CD4-positive, alpha-beta T cell treated with Interleukin-15 for 1 hour (primary cell): ENCODE measurements around the gene NKPD1.

ENCODE experiments used
- DNase-seq: peaks from one replicate; pipeline ENCODE4 v3.0.0-alpha.2; 2020

NKPD1 gene

GRCh38 chr19:45172173-45172572, 11.4 kb upstream of the NKPD1 start:
- DNase-seq = peak; percentile 26

DNA sequence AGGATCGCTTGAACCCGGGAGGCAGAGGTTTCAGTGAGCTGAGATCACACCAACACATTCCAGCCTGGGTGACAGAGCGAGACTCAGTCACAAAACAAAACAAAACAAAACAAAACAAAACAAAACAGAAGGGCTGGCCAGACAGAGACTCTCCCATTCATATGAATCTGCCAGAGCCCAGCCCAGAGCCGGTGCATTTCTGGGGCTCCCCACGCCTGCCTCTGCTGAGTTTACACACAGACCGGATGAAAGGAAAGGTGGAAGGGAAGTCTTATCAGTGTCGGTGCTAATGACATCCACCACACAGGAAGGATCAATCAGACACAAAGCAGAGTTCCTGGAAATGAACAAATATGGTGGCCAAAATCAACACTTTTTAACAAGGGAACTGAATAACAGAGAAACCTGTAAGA, 10.4 kb upstream of the NKPD1 start:
- DNase-seq = peak; percentile 77

DNA sequence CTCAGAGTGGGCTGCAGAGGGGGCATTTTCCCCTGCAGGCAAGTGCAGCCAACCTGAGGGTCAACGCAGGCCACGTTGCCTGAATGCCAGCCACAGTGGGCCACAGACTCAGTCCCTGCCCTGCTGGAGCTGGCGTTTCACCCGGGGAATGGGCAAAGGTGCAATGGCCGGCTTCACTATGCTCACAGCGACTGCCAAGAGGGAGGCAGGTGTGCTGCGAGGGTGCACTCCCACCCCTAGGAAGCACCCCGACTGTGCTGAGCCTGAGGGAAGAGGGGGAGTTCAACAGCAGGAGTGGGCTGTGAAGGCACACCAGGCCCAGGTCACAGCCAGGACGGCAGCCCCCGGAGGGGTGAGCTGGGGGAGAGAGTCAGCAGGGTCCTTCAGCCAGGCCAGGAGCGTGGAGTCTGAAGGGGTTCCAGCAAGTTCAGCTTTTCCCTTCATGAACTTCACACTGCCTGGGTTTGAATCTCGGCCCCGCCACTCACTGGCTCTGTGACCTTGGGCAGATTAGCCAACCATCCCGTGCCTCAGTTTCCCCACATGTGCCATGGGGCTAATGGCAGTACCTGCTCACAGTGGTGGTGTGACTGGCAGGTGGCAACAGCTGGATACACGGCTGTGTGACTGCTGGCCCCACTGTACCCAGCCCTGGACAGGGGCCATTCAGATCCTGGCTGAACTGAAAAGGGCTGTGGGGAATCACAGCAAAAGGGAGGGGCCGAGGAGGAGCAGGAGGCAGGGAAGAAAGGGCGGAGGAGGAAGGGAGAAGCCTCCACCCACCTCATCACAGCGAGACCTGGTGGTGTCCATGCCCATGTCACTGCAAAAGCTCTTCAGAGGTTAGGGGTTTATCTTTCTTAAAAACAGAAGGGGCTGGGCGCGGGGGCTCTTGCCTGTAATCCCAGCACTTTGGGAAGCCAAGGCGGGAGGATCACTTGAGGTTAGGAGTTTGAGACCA, 9.6 kb upstream of the NKPD1 start:
- DNase-seq = no peak

DNA sequence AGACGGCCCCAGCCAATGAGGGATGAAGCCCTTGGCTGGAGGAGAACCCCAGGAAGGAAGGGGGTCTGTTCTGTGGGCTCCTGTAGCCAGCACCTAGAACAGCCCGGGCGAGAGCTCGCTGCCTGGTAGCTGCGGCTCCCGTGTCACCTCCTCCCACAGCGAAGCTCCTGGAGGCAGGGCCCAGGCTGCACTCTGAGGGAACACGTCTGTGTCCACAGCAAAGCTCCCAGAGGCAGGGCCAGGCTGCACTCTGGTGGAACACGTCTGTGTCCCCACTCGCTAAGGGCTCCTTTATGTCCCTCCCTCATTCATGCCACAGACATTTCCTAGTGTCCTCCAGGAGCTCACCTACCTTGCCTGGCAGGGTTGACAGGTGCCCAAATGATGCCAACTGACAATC, 8.8 kb upstream of the NKPD1 start:
- no peak for DNase-seq

- DNase-seq = no peak
Measured at GRCh38 chr19:45168767-45169351, 8.1 kb upstream of the NKPD1 start.

DNA sequence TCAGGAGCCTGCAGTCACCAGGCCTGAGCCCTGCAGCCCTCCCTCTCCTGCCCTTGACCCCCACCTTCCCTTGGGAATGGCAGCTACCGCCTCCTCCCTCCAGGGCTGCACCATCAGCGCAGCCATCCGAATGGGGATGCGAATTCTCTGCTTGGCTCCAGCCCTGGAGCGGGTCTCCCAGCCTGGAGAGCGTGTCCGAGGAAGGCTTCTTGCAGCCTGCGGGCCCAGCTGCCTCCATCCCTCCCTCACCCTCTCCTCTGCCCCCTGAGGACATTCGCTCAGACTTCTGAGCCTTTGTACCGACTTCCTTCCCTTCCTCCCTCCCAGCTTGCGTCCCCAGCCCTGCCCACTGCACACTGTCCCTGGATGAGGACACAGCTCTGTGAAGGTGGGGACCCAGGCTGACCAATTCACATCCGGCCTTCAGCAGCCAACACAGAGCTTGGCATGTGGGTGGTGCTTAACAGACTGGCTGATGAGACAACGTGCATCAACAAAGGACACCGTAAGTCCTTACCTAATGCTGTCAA, 6.0 kb upstream of the NKPD1 start:
- no peak for DNase-seq

DNA sequence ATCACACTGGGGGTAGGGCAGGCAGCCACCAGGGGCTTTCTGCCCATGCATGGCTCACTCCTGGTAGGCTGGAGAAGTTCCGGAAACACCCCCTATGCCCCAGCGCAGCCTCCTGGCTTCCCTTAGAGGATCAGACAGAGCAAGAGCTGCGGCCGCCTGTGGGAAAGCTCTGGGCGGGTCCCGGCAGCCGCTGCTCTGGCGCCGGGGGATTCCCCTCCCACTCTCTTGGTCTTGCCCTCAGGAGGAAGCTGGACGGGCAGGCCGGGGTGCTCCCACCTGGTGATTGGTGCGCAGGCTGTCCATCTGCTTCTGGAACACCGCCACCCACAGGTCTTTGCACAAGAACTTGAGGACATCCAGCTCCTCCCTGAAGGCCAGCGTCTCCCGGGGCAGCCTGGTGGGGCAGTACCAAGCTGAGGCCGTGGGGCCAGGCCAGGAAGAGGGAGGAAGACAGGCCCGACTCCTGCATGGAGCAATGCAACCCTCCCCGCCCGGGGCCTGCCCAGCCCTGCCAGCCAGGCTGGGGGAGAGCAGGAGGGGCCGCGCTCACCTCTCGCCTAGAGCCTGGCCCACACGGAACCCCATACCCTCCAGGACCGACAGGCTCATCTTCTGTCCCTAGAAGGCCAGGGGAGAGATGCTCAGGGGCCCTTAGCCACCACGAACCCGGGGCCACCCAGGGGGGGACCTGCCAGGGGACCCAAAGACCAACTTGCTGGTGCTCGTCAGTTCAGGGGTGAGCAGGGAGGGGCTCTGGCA, 4.0 kb upstream of the NKPD1 start:
- DNase-seq = peak; percentile 65

- no peak for DNase-seq
Measured at GRCh38 chr19:45163751-45164460, 3.1 kb upstream of the NKPD1 start.

- no peak for DNase-seq
Measured at GRCh38 chr19:45163156-45163555, 2.4 kb upstream of the NKPD1 start.

- no peak for DNase-seq
Measured at GRCh38 chr19:45162608-45163143, 1.9 kb upstream of the NKPD1 start.

DNA sequence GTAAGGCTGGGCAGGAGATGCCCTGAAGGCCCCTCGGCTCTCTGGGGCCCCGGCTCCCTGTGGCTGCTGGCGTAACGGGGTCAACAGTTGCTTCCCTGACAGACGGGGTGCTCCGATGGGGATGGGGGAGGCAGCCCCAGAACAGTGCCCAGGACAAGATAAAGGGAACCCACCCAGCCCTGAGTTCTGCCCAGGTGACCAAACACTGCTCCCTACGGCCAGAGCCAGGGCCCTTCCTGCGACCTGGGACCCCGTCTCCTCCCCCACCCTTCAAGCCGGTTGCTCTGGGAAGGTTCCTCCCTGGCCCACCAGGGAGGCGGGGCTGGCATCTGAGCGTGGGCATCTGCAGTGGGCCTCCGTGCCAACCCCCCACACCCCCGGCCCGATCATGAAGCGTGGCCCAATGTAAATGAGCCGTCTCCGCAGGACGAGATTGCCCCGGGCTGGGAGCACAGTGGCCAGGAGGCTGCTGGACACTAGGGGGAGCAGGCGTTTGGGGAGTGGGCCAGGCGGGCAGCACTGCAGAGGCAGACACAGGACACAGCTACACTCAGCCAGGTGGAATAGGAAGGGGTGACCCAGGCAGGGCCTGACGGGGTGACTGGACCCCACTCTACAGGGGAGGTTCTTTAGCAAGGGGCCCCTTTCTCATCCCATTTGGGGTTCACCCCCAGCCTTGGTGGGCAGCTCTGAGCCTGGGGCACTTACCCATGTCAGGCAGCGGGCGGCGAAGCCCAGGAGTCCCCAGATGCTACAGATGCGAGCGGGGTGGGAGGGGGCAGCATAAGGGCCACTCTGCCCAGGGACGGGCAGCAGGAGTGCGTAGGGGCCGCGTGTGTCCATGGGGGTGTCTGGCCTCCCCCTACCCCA, 1.2 kb upstream of the NKPD1 start:
- no peak for DNase-seq

DNA sequence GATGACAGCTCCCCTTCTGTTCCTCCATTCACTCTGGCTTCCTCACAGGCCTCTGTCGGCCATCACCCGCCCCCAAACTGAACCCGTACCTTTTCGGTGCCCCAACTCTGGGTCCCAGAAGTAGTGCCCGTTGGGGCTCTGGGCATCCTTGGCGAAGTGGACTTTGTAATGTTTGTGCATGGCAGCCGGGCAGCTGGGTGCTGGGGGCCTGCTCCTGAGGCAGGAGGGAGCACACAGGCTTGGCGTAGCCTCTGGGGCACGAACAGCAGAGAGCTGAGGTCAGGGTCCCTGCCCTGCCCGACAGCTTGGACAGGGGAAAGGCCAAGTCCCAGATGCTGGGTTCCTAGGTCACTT, 834 bp downstream of the NKPD1 start:
- no peak for DNase-seq

DNA sequence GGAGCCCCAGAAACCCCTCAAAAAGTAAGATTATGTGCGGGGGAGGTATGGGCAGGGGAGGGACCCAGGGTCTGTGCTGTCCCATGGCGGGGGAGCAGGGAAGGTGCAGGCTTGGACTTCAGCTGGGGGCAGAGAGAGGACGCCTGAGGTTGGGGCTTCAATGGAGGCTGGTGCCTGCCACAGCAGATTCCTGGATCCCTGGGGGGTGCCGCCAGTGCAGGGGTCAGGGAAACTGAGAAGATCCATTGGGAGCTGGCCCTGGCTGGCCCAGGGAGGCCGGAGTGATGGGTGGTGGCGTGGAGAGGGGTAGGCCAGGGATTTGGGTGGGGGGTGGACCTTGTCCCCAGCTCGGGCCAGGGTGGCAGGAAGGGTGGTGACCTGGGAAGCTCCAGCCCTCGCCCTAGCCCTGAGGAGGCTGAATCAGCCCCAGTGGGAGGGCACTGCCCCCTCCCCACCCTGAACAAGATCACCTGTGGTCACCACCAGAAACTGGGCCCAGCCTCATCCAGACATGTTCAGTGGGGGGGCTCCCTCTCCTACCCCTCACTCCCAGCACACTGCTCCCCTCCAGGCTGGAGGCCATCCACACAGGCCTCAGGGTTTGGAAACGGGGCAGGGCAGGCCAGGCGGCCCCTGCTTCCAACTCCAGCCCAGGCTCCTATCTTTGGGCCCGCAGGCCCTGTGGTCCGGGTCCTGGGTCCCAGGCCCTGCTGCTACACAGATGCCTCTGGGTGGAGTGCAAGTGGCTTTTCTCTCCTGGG, 1.4 kb downstream of the NKPD1 start:
- no peak for DNase-seq

DNA sequence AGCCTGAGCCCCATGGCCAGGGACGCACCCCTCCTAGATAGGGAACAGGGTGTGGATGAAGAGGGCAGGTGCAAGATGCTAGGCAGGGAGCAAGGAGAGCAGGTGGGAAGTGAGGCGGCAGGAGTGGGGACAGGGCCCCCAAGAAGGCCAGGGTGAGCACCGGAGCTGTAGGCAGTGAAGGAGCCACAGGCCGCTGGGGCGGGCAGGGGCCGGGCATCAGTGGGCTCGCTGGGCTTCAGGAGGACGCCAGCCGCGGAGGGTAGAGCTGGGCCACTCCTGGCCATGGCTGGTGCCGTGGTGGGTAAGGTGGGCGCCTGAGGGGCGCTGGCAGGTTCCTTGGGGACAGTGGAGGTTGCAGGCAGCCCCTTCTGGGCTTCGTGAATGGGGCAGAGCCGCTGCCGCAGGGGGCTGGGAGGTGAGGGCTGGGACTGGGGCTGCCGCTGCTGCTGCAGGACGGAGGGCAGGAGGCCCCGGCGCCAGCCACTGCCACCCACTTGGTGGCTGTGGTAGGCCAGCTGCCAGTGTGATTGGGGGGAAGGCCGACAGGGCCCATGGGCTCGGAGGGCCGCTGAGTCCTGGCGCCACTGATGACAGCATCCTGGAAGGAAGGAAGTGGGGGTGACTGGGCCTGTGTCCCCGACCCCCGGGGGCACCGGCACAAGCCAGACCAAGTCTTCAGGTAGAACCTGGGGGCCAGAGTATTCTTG, 2.1 kb downstream of the NKPD1 start:
- DNase-seq = no peak

DNA sequence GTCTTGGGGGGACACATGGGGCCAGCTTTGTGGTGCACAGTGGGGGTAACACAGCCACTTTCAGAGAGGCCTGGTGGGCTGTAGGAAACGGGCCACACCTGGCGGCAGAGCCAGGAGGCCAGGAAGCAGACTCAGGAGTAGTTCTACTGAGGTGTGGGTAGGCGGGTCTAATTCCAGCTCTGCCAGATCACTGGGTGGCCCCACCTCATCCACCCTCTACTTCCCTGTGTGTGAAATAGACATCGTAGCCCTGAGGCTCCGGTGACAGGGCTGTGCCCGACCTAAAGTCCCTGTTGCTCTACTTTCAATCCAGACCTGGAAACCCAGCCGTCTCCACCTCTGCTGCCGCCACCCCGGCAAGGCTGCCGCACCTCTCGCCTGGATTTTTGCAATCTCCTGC, 4.0 kb downstream of the NKPD1 start:
- DNase-seq = no peak

DNA sequence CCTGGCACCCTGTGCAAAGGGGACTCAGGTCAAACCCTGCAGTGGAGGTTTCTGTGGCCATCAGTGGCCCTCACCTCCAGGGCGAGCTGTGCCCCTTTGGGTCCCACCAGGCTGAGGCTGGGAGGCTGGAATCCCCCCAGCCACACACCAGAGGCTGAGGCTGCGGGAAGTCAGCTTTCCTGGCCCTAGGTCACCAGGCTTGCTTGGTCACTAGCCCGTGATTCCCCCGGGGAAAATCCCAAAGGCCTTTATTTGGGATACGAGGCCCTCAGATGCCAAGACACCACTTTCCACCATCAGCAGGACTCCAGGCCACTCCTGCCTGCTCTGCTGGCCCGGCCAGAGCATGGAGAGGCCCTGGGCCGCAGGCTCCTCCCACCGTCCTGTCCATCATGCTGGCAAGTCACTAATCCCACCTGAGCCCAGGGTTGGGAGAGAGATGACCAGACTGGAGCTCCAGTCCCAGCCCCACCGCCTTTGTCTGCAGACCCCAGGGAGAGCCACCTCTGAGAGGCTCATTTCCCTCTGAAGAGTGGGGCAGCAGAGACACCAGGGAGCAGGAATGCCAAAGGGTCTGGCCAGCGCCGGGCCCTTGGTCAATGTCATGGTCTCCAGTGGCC, 4.7 kb downstream of the NKPD1 start:
- DNase-seq = no peak

GRCh38 chr19:45154064-45154827, 6.5 kb downstream of the NKPD1 start:
- no peak for DNase-seq

GRCh38 chr19:45153339-45154063, 7.3 kb downstream of the NKPD1 start:
- DNase-seq = no peak
